GM18526 (cell line): ENCODE measurements around the gene LZIC.
A peak's percentile ranks its signal among the peaks of the same experiment; 100 is the strongest.

Experiments
- POLR2A ChIP-seq: IDR thresholded peaks from 3 replicates; pipeline ENCODE4 v1.6.1; 2011; ENCODE audit not compliant: insufficient read length; ENCODE audit errors: extremely low read depth

LZIC gene

GRCh38 chr1:9901148-9902059, 41.8 kb downstream of the LZIC start:
- TF ChIP-seq POLR2A = no peak

GRCh38 chr1:9900142-9901043, 42.8 kb downstream of the LZIC start:
- peak; percentile 40 for TF ChIP-seq POLR2A

GRCh38 chr1:9894115-9894514, 49.1 kb downstream of the LZIC start:
- no peak for TF ChIP-seq POLR2A

DNA sequence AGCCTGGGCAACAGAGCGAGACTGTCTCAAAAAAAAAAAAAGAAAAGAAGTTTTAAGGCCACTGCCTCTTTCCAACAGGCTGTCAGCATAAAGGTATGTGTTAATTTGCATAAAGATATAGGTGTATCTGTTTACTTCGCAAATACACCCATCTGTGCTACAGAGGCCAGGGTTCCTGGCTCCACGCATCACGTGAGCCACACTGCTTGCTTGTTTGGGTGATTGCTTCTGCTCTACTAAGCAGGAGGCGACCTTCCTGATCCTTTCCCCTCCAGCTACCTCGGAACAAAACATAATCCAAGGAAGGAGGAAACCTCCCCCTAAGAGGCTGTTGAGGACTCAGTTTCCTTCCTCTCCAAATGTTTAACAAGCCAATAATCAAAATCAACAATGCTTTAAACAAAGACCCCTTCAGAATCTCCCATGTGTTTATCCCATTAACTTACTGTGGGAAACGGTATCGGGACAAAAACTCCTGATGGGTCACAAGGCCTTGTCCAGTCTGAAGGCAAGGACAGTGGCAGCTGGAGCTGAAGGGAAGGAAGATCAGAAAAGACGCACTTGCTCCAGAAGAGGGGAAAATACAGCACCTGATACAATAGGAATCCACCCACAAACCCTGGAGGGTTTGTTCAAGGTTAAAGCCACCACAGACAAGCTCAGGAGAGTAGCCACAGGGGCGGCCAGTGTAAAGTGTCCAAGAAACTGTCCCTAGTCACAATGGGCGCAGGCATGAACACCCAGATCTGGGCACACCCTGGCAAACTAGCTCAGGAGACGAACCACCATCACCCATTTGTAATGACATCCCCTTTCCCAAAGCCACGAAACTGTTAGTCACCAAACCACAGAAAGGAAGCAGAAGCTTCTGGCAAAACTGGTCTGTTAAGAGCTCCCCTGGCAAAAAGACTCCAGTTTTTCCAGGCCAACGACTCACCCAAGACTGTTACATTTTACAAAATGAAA, 50.3 kb downstream of the LZIC start:
- TF ChIP-seq POLR2A = no peak

GRCh38 chr1:9891207-9891606, 52.0 kb downstream of the LZIC start:
- TF ChIP-seq POLR2A = no peak

- no peak for TF ChIP-seq POLR2A
Measured at GRCh38 chr1:9890224-9890731, 52.9 kb downstream of the LZIC start.

- TF ChIP-seq POLR2A = no peak
Measured at GRCh38 chr1:9889411-9889810, 53.8 kb downstream of the LZIC start.

GRCh38 chr1:9888886-9889285, 54.3 kb downstream of the LZIC start:
- no peak for TF ChIP-seq POLR2A

DNA sequence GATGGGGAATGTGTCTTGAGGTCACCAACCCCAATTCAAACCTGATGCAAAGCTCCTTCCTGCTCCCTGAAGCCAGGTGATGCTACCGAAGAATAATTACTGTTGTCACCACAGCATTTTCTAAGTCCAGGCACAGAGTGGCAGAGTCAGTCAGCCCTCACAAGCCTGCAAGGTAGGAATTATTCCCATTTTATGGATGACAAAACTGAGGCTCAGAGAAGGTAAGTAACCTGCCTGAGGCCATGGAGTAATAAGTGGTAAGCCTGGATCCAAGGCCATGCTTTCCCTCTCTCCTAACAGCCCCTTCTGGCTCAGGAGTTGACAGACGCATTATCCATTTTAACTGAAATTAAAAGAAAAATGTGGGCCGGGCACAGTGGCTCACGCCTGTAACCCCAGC, 56.1 kb downstream of the LZIC start:
- TF ChIP-seq POLR2A = no peak

DNA sequence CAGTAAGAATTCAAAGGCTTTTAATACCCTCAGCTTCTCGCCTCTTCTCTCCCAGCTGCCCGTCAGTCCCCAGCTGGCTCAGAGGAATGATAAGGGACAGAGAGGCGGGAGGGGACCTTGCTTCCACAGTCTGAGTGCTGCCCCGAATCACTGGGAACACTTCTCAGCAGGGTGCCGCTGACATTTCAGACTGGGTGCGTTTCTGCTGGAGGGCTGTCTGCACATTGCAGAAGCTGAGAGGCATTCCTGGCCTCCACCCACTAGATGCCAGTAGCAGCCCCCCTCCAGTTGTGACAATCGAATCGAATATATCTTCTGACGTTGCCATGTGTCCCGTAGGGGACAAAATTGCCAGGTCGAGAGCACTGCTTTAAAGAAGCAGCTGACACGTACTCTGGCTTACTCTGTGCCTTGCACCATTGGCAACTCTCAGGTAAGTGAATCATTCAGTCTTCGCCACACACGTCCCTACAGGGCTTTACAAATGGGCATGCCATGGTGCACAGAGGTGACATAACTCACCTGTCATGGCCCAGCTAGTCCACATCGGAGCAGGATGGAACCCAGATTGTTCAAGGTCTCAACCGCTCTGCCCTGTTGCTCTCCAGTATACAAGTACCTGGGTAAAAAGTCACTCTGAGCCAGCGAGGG, 57.0 kb downstream of the LZIC start:
- TF ChIP-seq POLR2A = no peak

DNA sequence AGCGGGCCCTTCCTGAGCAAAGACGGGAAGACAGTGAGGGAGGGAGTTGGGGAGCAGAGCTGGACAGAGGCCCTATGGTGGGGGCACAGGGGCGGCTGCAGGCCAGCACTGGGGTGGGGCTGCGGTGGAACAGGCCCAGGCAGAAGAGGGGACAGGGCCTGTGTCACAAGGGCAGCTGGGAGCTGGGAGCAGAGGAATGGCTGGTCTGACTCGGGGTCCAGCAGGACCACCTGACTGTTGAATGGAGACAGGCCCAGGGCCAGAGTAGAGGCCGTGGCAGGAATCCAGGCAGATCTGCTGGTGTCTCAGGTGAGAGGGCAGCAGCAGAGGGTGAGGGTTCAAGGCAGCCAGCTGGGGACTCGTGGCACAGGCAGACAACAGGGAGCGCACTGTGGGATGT, 58.4 kb downstream of the LZIC start:
- no peak for TF ChIP-seq POLR2A

DNA sequence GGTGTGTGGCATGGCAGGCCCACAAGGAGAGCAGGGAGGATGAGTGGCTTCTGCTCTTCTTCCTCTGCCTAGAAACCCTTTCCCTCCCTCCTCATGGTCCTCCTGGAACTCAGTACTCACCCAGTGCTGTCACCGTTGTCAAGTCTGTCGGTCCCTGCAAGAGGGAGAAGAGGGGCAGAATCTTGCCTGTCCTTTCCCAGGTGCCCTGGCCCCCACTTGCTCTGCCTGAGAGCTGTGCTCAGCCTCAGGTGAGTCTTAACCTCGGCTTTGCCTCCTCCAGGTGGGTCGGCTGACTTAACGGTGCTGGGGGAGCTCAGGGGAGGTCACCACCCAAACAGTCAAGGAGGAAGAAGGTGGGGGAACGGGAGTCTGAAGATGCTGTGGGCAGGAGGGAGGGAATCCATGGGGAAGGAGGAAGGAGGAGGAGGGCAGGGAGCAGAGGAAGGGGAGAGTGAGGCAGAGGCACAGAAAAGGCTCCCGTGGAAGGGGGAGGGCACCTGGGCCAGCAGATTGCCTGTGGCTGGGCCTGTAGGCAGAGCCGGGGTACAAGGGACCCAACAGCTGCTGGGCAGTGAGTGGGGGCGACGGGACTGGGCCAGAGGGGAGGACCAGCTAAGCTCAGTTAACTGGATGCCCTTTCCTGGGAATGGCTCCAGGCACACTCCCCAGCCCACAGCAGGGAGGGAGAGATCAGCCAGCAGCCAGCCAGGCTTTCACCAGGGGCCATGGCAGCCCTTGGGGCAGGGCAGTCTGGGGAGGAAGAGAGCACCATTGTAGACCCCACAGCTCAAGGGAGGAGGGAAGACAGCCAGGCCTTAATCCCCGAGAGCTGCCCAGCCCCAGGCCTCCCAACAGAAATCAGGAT, 59.4 kb downstream of the LZIC start:
- no peak for TF ChIP-seq POLR2A

- TF ChIP-seq POLR2A = no peak
Measured at GRCh38 chr1:9882945-9883303, 60.3 kb downstream of the LZIC start.

- TF ChIP-seq POLR2A = no peak
Measured at GRCh38 chr1:9882296-9882944, 60.8 kb downstream of the LZIC start.
